ENCODE measurements around the gene SNAPC3.

SNAPC3 gene

DNA sequence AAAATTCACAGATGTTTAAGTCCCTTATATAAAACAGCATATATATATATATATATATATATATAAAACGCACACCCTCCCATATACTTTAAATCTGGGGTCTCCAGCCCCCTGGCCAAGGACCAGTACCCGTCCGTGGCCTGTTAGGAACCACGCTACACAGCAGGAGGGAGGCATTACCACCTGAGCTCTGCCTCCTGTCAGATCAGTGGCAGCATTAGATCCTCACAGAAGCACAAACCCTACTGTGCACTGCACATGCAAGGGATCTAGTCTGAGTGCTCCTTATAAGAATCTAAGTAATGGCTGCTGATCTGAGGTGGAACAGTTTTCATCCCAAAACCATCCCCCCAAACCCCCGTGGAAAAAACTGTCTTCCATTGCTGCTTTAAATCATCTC, 79.1 kb downstream of the SNAPC3 start:
- no peaks in the 10 kb centered on the region for H3K4me1 Mint-ChIP-seq
- peaks cover 90% of the 10 kb centered on the region for H3K36me3 Mint-ChIP-seq (ENCODE audit: low read depth)
- no peaks in the 10 kb centered on the region for H3K27me3 Mint-ChIP-seq (ENCODE audit: low read depth, poor library complexity)
- H3K27ac Mint-ChIP-seq = no peak overlapping the region
- H3K9me3 Mint-ChIP-seq = peaks cover 2% of the 10 kb centered on the region
- DNase-seq = no peak
- TF ChIP-seq, protein P1, sequence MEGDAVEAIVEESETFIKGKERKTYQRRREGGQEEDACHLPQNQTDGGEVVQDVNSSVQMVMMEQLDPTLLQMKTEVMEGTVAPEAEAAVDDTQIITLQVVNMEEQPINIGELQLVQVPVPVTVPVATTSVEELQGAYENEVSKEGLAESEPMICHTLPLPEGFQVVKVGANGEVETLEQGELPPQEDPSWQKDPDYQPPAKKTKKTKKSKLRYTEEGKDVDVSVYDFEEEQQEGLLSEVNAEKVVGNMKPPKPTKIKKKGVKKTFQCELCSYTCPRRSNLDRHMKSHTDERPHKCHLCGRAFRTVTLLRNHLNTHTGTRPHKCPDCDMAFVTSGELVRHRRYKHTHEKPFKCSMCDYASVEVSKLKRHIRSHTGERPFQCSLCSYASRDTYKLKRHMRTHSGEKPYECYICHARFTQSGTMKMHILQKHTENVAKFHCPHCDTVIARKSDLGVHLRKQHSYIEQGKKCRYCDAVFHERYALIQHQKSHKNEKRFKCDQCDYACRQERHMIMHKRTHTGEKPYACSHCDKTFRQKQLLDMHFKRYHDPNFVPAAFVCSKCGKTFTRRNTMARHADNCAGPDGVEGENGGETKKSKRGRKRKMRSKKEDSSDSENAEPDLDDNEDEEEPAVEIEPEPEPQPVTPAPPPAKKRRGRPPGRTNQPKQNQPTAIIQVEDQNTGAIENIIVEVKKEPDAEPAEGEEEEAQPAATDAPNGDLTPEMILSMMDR (IDR thresholded peaks at IDR 0.05) = no peak
- no peak overlapping the region for H3K4me3 Mint-ChIP-seq

DNA sequence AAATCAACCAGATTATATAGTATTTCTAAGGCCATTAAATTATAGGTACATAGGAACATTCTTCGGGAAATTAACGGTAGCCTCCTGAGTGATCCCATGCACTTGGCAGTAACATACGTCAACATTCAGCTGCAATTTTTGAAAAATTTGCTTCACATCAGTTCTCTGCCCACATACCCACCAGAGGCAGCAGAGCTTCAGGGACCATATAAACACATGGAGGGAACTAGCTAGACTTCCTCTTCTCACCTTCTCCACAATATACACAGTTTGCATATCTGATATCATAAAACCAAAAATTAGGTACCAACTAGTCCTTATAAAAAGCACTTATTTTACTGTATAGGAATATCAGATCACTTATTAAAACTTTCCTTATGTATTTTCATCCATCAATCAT, 83.2 kb downstream of the SNAPC3 start:
- no peaks in the 10 kb centered on the region for H3K27me3 Mint-ChIP-seq (ENCODE audit: low read depth, poor library complexity)
- DNase-seq = no peak
- TF ChIP-seq, protein P1 (IDR thresholded peaks at IDR 0.05) = no peak
- H3K9me3 Mint-ChIP-seq = no peaks in the 10 kb centered on the region
- peaks cover 24% of the 10 kb centered on the region for H3K4me1 Mint-ChIP-seq
- peaks cover 67% of the 10 kb centered on the region for H3K36me3 Mint-ChIP-seq (ENCODE audit: low read depth)
- H3K27ac Mint-ChIP-seq = no peak overlapping the region
- no peak overlapping the region for H3K4me3 Mint-ChIP-seq

DNA sequence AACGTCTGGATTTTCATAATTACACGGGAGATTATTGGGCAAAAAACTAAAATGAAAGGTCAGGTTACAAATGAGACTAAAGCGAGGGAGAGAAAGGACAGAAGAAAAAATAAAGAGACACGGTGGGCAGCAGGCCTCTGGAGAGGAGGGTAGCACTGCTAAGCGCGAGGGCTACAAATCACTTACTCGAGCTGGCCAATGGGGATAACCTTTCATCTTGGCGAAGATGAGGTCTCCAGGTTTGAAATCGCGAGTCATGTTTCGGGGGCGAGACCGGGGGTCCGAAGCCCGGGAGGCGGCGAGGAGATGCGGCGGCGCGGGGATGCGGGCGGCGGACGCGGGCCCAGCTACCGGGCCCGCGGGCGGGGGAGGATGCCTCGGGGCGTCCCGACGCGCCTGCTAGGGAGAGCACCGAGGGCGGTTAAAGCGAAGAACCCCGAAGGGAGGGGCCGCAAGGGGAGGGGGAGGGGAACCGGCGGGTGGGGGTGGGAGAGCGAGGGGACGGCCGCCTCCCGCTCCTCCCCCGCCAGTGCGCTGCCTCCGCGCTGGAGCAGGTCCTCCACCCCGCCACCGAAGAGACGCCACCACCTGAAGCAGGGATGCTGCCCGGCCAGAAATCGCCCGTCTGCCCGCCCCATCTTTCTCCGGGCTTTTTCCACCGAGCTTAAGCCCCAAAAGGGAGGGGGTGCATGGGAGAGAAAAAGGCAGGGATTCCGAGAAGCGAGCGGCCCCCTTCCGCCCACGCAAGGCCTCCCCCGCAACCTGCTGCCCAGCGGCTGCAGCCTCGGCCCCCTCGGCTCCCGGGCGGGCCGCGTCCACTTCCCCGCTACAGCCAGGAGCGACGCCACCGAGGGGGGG, 87.5 kb downstream of the SNAPC3 start:
- Mint-ChIP-seq H3K36me3 (ENCODE audit: low read depth) (peaks cover 34% of the 10 kb centered on the region), H3K27ac (peak overlapping the region; percentile 91), H3K4me3 (peak overlapping the region; percentile 93), H3K4me1 (peaks cover 41% of the 10 kb centered on the region), H3K27me3 (ENCODE audit: low read depth, poor library complexity) (no peaks in the 10 kb centered on the region), H3K9me3 (no peaks in the 10 kb centered on the region)
- DNase-seq = no peak
- TF ChIP-seq, protein P1 (IDR thresholded peaks at IDR 0.05) = no peak

DNA sequence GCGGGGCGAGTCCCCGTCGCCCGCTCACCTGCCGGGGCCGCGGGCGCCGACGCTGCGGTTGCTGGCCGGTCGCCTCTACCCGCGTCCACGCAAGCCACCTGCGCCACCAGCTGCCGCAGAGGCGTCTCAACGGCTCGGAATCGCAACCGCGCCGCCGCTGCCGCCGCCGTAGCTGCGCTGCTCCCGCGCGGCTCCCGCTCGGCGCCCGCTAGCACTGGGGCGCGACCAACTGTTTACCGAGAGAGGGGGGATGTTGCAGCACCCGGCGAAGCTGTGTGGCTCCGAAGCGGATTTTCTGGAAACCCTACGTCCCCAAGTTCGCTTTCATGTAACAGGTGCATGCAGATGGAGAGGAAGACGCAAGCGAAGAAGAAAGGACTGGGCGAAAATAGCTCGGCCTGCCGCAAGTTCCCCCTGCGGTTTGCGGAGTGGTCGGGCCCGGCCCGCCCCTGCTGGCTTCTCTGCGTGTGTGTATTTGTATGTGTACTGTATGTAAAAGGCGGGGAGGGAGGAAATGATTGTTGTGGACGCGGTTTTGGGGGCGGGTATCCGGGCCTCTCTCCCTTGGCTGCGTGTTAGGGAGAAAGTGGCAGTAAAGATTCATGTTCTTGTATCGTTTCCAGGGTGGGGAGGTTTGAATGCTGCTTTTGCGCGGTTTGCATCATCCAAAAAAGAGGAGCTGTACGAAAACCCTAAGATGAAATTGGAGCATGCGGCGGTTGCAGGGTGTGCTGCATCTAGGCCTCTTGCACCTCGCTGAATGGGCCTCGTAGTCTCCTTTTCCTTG, 88.3 kb downstream of the SNAPC3 start, which contains the start of gene PSIP1:
Gene PSIP1, minus strand, starts transcription at position 182 of the 787 bp plus-strand sequence. CDS start 782 bp downstream, outside the sequence.
- peak; percentile 83 for DNase-seq
- TF ChIP-seq, protein P1 (IDR thresholded peaks at IDR 0.05) = no peak
- Mint-ChIP-seq H3K4me1 (peaks cover 41% of the 10 kb centered on the region), H3K36me3 (ENCODE audit: low read depth) (peaks cover 26% of the 10 kb centered on the region), H3K9me3 (no peaks in the 10 kb centered on the region), H3K27me3 (ENCODE audit: low read depth, poor library complexity) (no peaks in the 10 kb centered on the region), H3K4me3 (peak within 1 kb of the TSS; percentile 94), H3K27ac (peak within 1 kb of the TSS; percentile 100)

Measured in nephron progenitor cell (in vitro differentiated cells).